Measurements from ENCODE around the gene RALGAPB.

RALGAPB gene

GRCh38 chr20:38617830-38618196 lies 145.2 kb downstream of the RALGAPB start:
- DNase-seq, result no peak

GRCh38 chr20:38620441-38620840 lies 147.8 kb downstream of the RALGAPB start:
- DNase-seq, result no peak

- DNase-seq, result no peak
These were observed 150.4 kb downstream of the RALGAPB start for GRCh38 chr20:38623061-38623460.

GRCh38 chr20:38624084-38624483 lies 151.4 kb downstream of the RALGAPB start:
- no peak for DNase-seq

- no peak for DNase-seq
These were observed 153.3 kb downstream of the RALGAPB start for GRCh38 chr20:38625896-38626295.

- DNase-seq, result no peak
These were observed 154.4 kb downstream of the RALGAPB start for GRCh38 chr20:38626921-38627659.

Measured in NCI-H446 treated with DMSO at 0.1 percent for 48 hours (cell line).